Fibroblast of lung (primary cell): ENCODE results near the gene TTC1. TPM values are rescaled to one million over a fixed set of nuclear protein-coding genes. Genes with fewer than 3 reads are reported as not detected.

Experiments
- DNase-seq, 2 donors: peaks; one replicate each; pipeline versions ENCODE4 v3.0.0 to v3.0.0-alpha.2; 2010; ENCODE audit warnings: low read depth in 2 of 2
- H2AFZ ChIP-seq: 2 replicates; pipeline ENCODE4 v1.5.1; 2012; ENCODE audit warnings: low read length, control low read depth, inconsistent platforms
- H3K27ac ChIP-seq: 2 replicates; pipeline ENCODE4 v1.5.1; 2011; ENCODE audit warnings: low read length, control low read depth; ENCODE audit not compliant: insufficient read depth
- H3K27me3 ChIP-seq: 2 replicates; pipeline ENCODE4 v1.5.1; 2011; ENCODE audit warnings: mild to moderate bottlenecking, low read length; ENCODE audit not compliant: control insufficient read depth, insufficient read depth
- H3K36me3 ChIP-seq: 2 replicates; pipeline ENCODE4 v1.5.1; 2011; ENCODE audit warnings: low read length; ENCODE audit not compliant: control insufficient read depth, insufficient read depth
- H3K4me1 ChIP-seq: 2 replicates; pipeline ENCODE4 v1.5.1; 2011; ENCODE audit warnings: low read length; ENCODE audit not compliant: control insufficient read depth, insufficient read depth; ENCODE audit errors: extremely low read depth
- H3K4me2 ChIP-seq: 2 replicates; pipeline ENCODE4 v1.5.1; 2011; ENCODE audit warnings: low read length, control low read depth; ENCODE audit not compliant: insufficient read depth; ENCODE audit errors: extremely low read depth
- H3K4me3 ChIP-seq, 4 experiments: fragments of 200-600 bp in 1 of 4; sonication (generic) in 1 of 4; replicated peaks in 1 of 4; 2 replicates each; pipeline ENCODE4 v1.5.1; 2011 to 2016; ENCODE audit warnings: low read length in 4 of 4, low read depth in 3 of 4, mild to moderate bottlenecking in 3 of 4, control low read depth in 2 of 4, inconsistent platforms in 1 of 4, mixed read lengths in 1 of 4; ENCODE audit not compliant: insufficient read depth in 1 of 4; ENCODE audit errors: control extremely low read depth in 1 of 4
- H3K79me2 ChIP-seq: 2 replicates; pipeline ENCODE4 v1.5.1; 2012; ENCODE audit warnings: mild to moderate bottlenecking, low read length, inconsistent platforms; ENCODE audit not compliant: control insufficient read depth, insufficient read depth
- H3K9ac ChIP-seq: 2 replicates; pipeline ENCODE4 v1.5.1; 2011; ENCODE audit warnings: mild to moderate bottlenecking, low read length, control low read depth; ENCODE audit not compliant: insufficient read depth
- H3K9me3 ChIP-seq: 2 replicates; pipeline ENCODE4 v1.5.1; 2012; ENCODE audit warnings: low read depth, low read length; ENCODE audit not compliant: control insufficient read depth, insufficient read depth
- H4K20me1 ChIP-seq: 2 replicates; pipeline ENCODE4 v1.5.1; 2011; ENCODE audit warnings: low read length; ENCODE audit not compliant: control insufficient read depth, insufficient read depth; ENCODE audit errors: extremely low read depth
- EZH2 ChIP-seq: IDR thresholded peaks from 2 replicates; pipeline ENCODE4 v1.5.1; 2012; ENCODE audit warnings: low read length, control low read depth, mild to moderate bottlenecking; ENCODE audit errors: missing control alignments
- polyA plus RNA-seq, 2 donors: library from polyadenylated mRNA; depleted of rRNA in 1 of 2; stranded (reverse) in 1 of 2; unstranded in 1 of 2; fragments of >200 nt; gene quantifications; 2 replicates each; pipeline ENCODE4 v1.2.1, GENCODE V29; 2011 to 2012; ENCODE audit warnings: missing spikeins in 1 of 2
- total RNA-seq: library from RNA; depleted of rRNA; stranded (reverse); fragments of >200 nt; gene quantifications from 2 replicates; pipeline ENCODE4 v1.2.1, GENCODE V29; 2014
- TF ChIP-seq, protein P1 (sequence below), 2 donors: IDR thresholded peaks in 1 of 2; conservative IDR thresholded peaks in 1 of 2; 1 replicate in 1 of 2; 2 replicates in 1 of 2; pipeline ENCODE4 v1.5.1; 2011 to 2012; ENCODE audit warnings: low read length in 2 of 2, control low read depth in 1 of 2, inconsistent platforms in 1 of 2, low read depth in 1 of 2, mild to moderate bottlenecking in 1 of 2

The TTC1 gene
- total and polyA plus RNA-seq, 2 donors (not counting 1 experiment from before 2014, with no cell fraction given) = 41.6 to 63.7 TPM

- Histone ChIP-seq H3K27ac (no peak overlapping the region), H3K4me1 (peaks cover 7% of the 10 kb centered on the region), H3K27me3 (no peaks in the 10 kb centered on the region), H3K4me2 (no peak overlapping the region), H3K79me2 (no peaks in the 10 kb centered on the region), H3K9ac (no peak overlapping the region), H3K36me3 (no peaks in the 10 kb centered on the region), H3K4me3 (no peak overlapping the region), H3K9me3 (no peaks in the 10 kb centered on the region), H4K20me1 (no peaks in the 10 kb centered on the region), H2AFZ (no peak overlapping the region)
- DNase-seq = no peak
- TF ChIP-seq EZH2 = no peak
- TF ChIP-seq, protein P1, sequence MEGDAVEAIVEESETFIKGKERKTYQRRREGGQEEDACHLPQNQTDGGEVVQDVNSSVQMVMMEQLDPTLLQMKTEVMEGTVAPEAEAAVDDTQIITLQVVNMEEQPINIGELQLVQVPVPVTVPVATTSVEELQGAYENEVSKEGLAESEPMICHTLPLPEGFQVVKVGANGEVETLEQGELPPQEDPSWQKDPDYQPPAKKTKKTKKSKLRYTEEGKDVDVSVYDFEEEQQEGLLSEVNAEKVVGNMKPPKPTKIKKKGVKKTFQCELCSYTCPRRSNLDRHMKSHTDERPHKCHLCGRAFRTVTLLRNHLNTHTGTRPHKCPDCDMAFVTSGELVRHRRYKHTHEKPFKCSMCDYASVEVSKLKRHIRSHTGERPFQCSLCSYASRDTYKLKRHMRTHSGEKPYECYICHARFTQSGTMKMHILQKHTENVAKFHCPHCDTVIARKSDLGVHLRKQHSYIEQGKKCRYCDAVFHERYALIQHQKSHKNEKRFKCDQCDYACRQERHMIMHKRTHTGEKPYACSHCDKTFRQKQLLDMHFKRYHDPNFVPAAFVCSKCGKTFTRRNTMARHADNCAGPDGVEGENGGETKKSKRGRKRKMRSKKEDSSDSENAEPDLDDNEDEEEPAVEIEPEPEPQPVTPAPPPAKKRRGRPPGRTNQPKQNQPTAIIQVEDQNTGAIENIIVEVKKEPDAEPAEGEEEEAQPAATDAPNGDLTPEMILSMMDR (conservative IDR thresholded peaks at IDR 0.05 in 1 of 2, IDR thresholded peaks at IDR 0.05 in 1 of 2; ENCODE audit: low read depth in 1 of 2, low read length in 2 of 2) = no peak
Measured at GRCh38 chr5:160023908-160024630, 15.1 kb downstream of the TTC1 start.

DNA sequence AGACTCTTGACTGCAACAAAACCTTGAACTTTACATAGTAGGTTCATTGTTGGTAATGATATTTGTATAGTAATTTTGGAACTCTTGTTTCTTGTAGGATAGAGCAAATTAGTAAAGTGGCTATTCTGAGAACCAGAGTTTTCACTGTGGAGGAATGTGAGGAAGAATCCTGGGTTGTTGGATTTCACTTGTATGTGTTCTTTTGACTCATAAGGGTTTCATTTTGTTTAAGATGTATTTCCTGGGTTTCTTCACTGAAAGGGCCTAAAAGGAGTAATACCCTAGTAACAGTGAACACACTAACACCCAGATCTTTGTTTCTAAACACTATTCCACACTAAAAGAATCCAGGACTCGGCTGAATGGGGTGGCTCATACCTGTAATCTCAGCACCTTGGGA, 20.1 kb downstream of the TTC1 start:
- DNase-seq = no peak
- H3K27me3 ChIP-seq = no peaks in the 10 kb centered on the region

DNA sequence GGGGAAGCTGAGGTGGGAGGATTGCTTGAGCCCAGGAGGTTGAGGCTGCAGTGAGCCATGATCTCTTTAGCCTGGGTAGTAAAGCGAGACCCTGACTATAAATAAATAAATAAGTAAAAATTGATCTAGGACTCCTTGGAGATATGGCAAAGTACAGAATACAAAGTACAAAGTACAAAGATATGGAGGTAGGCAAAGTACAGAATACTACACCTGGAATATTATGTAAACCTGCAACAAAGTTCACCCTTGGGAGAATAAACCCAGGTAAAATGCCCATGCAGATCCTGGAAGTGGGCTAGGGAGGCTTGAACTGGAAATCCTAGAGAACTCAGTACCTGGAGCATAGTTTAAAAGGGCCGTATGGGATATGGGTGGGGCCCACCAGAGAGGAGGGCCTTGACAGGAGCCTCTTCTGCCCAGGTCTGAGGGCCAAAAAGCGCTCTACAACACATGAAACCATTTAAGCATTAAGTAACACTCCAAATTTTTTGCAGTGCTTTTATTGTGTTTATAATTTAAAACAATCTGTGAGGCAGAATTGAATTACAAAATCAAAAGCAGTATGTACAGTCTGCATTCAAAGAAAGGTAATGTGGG, 20.7 kb downstream of the TTC1 start:
- no peak overlapping the region for H3K4me3 ChIP-seq
- H3K4me2 ChIP-seq = no peak overlapping the region
- no peak overlapping the region for H3K27ac ChIP-seq
- peaks cover 3% of the 10 kb centered on the region for H3K36me3 ChIP-seq
- H3K79me2 ChIP-seq = no peaks in the 10 kb centered on the region
- H3K4me1 ChIP-seq = no peaks in the 10 kb centered on the region
- no peak overlapping the region for H3K9ac ChIP-seq
- H2AFZ ChIP-seq = no peak overlapping the region
- TF ChIP-seq, protein P1 (conservative IDR thresholded peaks at IDR 0.05 in 1 of 2, IDR thresholded peaks at IDR 0.05 in 1 of 2; ENCODE audit: low read depth in 1 of 2, low read length in 2 of 2) = no peak
- DNase-seq = no peak
- H3K9me3 ChIP-seq = no peaks in the 10 kb centered on the region
- no peaks in the 10 kb centered on the region for H4K20me1 ChIP-seq
- no peaks in the 10 kb centered on the region for H3K27me3 ChIP-seq

More for the DNA sequence above, 20.1 kb downstream of the TTC1 start:
- Histone ChIP-seq H4K20me1 (no peaks in the 10 kb centered on the region), H3K79me2 (no peaks in the 10 kb centered on the region), H3K4me2 (no peak overlapping the region), H2AFZ (no peak overlapping the region), H3K4me3 (no peak overlapping the region), H3K27ac (no peak overlapping the region), H3K9me3 (no peaks in the 10 kb centered on the region), H3K36me3 (peaks cover 3% of the 10 kb centered on the region), H3K9ac (no peak overlapping the region), H3K4me1 (no peaks in the 10 kb centered on the region)
- TF ChIP-seq, protein P1 (conservative IDR thresholded peaks at IDR 0.05 in 1 of 2, IDR thresholded peaks at IDR 0.05 in 1 of 2; ENCODE audit: low read depth in 1 of 2, low read length in 2 of 2) = no peak
- no peak for TF ChIP-seq EZH2
